Left hindlimb (tissue), 1 donor: ENCODE measurements around the gene PLCD1.
"Not testable (repeated sequence)": the region's sequence is repeated elsewhere in the genome, so short reads cannot be mapped to it uniquely, and the experiment has no call there.

Experiments used
- DNase-seq: peaks from one replicate; pipeline ENCODE4 v3.0.0-alpha.2; 2018

Gene PLCD1

DNA sequence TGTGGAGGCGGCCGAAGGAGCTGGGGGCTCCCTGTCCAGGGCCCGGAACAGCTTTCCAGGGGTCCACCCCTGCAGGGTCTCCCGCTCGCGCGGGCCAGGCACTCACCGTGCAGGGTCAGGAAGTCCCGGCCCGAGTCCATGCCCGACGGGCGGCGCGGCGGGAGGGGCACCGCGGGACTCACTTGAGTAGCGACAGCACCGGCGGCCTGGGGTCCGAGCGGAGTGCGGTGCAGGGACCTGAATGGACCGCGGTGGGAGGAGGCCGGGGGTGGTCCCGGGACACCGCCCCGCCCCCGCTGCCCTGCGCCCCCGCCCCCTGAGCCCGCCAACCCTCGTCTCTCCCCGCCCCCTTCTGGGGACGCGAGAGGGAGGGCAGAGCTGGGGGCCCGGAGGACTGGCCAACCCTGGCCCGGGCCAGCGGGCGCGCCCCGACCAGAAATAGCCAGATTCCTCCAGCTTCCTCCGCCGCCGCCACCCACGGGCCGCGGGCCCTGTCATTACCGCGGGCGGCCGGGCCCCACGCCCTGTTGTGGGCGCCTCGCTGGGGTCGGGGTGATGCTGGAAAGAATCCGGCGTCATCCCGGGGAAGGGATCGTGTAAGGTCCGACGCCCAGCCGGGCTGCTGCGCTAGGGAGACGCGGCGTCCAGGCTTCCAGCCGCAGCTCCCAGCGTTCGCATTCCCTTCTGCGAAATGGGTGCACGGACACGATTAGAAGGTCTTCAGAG is at the start of gene PLCD1:
PLCD1 (minus strand) TSS at position 243 of the 726 bp plus-strand sequence; CDS start at position 140, 103 bp downstream.
- DNase-seq = peak; percentile 91

DNA sequence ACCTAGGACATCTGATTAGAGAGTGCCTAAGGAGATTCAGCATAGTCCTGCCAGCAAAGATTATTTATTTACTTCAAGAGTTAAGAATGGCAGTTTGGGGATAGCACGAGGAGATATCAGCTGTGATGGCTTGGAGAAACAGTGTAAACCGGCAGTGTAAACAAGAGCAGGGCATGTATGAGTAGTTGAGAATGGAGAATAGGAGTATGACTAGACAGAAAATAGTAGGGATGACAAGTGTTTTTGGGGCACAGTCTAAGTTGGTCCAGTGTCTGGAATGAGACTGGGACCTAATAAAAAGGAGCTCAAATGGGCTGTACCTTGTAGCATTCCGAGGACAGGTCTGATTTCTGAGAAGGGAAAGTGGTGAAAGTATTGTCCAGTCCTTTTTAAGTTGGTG is 47.6 kb upstream of the PLCD1 start:
- DNase-seq = not testable (repeated sequence)

DNA sequence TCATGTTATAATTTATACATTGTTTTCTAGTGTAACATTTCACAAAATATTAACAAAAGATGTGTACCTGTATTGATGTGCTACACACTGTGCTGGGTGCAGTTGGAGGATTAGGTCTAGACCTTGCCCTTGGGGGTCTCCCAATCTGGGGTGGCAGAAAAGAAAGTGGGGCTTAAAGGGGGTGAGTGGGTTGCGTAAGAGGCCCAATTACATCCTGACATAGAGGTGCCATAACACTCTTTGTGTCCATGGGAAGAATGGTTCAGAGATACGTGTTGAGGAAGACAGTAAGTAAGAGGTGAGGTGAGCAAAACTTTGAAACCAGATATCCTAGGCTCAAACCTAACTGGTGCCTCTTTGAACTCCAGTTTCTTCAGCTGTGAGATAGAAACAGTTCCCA is 40.6 kb upstream of the PLCD1 start:
- no peak for DNase-seq

DNA sequence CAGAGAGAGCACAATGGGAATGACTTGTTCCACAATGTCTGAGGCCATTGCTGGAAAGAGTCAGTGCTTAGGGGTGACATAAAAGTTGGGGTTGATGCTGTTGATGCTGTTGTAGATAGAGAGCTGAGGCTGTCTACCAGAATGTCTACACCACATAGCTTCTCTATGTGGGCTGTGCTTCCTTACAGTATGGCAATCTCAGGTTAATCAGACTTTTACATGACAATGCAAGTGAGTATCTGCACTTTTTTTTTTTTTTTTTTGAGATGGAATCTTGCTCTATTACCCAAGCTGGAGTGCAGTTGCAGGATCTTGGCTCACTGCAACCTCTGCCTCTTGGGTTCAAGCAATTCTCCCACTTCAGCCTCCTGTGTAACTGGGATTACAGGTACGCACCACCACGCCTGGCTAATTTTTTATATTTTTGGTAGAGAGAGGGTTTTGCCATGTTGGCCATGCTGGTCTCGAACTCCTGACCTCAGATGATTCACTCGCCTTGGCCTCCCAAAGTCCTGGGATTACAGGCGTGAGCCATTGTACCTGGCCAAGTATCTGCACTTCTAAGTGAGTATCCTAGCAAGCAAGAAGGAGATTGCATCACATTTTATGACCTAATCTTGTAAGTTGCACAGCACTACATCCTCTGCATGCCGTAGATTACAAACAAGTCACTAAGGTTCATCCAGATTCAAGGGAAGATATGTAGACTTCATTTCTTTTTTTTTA is 38.2 kb upstream of the PLCD1 start:
- DNase-seq = no peak

DNA sequence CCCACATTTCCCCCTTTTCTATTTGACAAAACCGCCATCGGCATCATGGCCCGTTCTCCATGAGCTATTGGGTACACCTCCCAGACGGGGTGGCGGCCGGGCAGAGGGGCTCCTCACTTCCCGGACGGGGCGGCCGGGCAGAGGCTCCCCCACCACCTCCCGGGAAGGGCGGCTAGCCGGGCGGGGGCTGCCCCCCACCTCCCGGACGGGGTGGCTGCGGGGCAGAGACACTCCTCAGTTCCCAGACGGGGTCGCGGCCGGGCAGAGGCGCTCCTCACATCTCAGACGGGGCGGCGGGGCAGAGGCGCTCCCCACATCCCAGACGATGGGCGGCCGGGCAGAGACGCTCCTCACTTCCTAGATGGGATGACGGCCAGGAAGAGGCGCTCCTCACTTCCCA is 35.0 kb upstream of the PLCD1 start:
- DNase-seq = not testable (repeated sequence)

DNA sequence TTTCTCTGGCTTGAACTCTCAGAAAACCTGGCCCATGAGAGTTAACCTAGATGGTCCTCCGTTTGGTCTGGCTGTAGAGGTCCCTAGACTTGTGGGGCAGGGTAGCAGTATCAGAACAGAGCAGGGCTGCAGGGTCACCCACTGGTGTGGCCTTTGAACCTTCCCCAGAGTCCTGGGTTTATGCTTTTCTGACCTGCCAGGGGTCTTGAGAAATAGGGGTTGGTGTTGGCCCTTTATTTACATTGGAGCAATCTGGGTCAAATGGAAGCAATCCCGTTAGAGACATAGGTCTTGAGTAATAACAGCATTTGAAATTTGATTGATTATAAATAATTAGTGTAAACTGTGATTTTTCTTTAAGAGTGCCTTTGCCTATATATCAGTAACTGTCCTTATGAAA is 33.4 kb upstream of the PLCD1 start:
- no peak for DNase-seq

DNA sequence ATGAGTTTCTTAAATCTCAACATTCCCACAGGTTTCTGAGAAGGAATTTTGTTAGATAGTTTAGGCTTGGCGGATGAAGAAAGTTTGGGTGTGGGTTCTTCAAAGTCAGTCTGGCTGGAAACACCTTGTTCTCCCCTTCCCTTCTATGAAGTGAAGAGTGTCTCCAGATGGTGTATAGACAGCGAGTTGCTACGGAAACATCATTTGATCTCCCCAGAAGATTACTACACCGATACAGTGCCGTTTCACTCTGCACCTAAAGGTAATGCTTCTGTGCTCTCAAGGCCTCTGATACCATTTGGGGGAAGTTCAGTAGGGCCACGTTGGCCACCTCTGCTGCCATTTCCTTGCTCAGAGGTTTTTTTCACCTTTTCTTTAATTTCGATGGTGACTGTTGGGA is 30.1 kb upstream of the PLCD1 start:
- no peak for DNase-seq

DNA sequence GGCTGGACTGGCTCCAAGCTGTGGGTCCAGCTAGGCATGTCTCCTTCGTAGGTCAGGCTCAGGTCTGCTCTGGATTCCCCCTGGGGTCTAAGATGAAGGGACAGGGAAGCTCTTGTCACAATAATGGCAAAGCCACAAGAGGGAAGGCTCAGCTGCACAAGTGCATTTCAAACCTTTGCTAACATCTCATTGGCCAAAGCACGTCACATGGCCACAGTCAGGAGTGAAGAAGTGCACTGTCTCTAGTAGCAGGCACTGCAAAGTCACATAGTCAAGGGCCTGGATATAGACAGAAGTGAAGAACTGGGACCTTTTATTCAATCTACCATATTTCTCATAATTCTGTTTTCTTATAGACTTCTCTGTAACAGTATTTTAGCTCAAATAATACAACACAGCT is 29.7 kb upstream of the PLCD1 start:
- DNase-seq = no peak

DNA sequence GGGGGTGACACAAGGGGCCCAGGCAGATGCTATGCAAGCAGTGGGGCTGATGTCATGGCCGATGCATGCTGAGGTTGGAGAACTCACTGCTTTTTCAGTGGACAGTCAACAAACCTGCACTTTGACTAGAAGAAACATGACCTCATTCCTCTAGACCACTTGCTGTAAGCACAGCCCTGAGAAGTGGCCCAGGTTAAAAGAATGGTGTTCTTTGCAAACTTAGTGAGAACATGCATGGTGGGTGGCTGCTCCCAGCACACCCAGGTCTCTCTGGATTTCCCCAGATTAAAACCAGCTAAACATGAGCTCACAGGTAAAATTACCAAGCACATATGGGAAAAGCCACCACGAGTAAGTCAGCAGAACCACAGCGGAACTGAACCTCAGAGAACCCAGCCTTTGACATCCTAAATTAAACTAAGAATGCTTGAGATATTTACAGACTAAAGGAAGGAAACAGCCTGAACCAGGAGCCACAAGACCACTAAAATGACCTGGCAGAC is 25.1 kb upstream of the PLCD1 start:
- no peak for DNase-seq

DNA sequence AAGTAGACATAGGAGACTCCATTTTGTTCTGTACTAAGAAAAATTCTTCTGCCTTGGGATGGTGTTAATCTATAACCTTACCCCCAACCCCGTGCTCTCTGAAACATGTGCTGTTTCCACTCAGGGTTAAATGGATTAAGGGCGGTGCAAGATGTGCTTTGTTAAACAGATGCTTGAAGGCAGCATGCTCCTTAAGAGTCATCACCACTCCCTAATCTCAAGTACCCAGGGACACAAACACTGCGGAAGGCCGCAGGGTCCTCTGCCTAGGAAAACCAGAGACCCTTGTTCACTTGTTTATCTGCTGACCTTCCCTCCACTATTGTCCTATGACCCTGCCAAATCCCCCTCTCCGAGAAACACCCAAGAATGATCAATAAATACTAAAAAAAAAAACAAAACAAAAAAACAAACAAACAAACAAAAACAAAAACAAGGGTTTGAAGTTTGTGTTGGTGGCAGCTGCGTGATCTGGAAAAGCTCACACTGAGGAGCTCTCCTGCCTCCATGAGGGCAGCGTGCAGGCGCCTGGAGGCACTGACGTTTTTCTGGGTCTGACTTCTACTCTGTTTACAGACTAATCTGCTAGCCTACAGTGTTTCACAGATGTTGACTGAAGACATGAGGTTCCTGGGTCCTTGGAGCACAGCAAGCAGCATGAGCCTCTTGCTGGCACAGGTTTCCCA is 24.5 kb upstream of the PLCD1 start:
- DNase-seq = not testable (repeated sequence)

DNA sequence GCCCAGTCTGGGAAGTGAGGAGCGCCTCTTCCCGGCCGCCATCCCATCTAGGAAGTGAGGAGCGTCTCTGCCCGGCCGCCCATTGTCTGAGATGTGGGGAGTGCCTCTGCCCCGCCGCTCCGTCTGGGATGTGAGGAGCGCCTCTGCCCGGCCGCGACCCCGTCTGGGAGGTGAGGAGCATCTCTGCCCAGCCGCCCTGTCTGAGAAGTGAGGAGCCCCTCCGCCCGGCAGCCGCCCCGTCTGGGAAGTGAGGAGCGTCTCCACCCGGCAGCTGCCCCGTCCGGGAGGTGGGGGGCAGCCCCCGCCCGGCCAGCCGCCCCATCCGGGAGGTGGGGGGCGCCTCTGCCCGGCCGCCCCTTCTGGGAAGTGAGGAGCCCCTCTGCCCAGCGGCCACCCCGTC is 23.8 kb upstream of the PLCD1 start:
- DNase-seq = not testable (repeated sequence)

DNA sequence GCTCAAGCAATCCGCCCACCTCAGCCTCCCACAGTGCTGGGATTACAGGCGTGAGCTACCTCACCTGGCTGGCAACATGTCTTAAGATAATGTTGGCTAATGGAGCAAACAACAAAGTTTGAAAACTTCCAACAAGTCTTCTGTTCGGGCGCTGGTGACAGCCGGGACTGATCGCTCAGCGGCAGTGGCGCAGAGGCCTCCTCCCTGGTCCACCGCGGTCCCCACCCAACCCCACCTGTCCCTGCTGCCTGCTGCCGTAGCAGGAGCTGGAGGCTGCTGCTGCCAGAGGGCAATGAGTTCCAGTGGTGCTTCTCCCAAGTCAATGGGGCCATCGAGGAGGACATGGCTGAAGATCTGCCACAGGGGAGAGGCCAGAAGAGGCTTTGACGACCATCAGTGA is 21.7 kb upstream of the PLCD1 start:
- no peak for DNase-seq

DNA sequence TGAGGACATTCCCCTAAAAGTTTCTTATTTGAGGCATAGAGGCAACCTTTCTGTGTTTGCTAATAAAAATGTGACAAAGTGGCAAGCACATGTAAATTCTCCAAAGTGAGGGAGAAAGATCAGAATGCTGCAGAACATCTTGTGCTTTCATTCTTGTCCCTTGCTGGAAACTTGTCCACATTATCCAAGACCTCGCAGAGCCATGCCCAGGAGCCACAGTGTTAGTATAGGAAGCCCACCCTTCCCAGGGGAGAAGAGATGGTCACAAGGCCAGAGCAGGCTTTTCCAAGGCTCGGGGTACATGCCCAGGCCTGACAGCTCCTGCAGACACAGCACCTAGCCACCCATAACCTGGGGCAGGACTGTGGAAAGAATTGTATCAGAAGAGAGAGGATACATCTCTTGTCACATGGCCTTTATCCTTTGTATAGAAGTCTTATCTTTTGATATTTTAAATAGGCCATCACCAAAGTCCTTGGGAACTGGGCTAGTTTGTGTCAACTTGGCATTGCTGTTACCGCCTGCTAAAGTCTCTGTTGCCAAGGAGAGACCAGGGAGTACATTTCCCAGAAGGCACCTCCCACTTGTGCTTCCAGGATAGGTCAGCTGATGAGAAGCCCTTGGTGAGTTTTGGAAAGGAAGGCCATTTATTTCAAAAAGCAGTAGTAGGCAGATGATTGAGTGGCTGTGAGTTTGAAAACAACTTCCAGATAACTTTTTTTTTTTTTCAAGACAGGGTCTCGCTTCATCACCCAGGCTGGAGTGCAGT is 20.1 kb upstream of the PLCD1 start:
- no peak for DNase-seq

DNA sequence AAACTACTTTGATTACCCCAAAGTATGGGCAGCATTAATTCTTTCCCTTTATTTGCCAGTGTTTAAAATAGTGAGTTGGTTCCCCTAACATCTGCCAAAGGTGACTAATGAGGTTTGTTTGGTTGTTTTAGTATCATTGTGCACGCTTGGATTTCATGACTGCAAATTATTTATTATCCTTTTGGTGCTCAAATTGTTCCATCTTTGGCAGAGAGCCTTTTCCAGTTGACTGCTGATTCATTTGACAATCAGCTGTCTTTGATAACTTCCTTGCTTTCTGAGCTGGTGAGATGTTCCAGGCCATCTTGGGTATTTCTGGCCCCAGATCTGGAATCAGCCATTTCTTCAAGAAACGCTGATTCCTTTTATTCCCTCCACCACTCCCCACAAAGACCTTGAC is 18.5 kb upstream of the PLCD1 start:
- DNase-seq = no peak

DNA sequence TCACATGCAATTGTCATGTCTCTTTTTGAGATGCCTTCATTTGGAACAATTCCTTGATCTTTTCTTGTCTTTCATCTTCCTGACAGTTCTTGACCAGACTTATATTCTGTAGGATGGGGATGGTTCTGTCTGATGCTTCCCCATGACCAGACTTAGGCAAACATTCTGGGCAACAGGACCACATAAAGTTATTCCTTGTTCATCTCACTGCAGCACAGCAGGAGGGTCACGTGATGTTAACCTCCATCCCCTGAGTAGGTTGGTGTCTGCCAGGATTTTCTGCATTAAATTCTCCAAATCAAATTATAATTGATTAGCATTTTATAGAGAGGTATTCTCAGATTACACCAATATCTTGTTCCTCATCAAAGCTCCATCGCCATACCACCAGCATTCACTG is 17.4 kb upstream of the PLCD1 start:
- DNase-seq = no peak

DNA sequence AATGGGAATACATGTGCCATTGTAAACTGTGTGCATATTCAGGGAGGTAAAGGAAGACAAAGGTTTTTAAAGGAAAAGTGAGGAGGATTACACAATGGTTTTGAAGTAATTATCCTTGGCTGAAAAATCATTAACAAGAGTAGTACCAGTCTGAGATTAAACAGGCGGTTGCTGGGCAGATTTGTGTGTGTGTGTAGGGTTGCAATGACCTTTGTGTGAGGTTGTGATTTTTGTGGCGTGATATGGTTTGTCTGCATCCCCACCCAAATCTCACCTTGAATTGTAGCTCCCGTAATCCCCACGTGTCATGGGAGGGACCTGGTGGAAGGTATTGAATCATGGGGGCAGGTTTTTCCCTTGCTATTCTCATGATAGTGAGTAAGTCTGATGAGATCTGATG is 16.6 kb upstream of the PLCD1 start:
- no peak for DNase-seq

DNA sequence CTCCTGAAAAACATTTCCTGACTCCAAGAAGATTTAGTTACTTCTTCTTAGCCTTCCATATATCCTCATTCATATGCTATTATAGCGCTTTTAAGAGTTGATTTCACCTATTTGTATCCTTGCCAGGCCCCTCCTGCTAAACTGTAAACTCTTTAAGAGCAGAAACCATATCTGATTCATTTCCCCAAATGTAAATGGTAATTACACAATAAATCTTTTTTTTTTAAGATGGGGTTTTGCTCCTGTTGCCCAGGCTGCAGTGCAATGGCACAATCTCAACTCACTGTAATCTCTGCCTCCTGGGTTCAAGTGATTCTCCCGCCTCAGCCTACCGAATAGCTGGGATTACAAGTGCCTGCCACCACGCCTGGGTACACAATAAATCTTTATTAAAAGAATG is 14.0 kb upstream of the PLCD1 start:
- no peak for DNase-seq

DNA sequence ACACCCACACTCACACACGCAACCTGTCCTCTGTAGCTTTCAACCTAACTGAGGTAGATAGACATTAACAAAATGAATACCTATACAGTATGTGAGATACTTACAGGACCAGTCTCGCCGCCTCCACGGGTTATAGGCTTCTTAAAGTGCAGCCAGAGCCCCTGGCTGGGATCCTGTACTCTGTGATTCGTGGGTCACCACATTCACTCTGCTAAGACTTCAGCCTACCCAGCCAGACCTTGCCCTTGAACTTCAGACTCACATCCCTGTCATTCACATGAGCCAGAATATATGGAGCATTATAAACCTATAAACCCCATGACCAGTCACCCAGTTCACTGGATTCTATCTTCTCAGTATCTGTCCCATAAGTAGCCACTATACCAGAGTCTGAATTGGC is 11.0 kb upstream of the PLCD1 start:
- DNase-seq = no peak

DNA sequence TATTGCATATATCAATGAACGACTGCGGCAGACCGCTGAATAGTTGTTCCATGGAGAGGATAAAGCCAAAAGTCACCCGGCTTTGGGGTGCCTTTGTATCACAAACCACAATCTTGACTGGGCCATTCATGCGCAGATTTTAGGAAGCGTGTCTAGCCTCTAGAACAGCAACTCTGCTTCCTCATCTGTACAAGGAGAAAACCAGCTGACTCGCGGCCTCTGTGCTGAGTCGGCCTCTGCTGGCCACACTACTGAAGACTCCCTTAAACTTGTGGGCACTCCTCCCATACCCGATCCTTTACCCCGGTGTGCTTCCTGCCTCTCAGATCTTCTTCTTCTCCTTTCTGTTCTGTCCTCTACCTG is 10.4 kb upstream of the PLCD1 start:
- DNase-seq = no peak

DNA sequence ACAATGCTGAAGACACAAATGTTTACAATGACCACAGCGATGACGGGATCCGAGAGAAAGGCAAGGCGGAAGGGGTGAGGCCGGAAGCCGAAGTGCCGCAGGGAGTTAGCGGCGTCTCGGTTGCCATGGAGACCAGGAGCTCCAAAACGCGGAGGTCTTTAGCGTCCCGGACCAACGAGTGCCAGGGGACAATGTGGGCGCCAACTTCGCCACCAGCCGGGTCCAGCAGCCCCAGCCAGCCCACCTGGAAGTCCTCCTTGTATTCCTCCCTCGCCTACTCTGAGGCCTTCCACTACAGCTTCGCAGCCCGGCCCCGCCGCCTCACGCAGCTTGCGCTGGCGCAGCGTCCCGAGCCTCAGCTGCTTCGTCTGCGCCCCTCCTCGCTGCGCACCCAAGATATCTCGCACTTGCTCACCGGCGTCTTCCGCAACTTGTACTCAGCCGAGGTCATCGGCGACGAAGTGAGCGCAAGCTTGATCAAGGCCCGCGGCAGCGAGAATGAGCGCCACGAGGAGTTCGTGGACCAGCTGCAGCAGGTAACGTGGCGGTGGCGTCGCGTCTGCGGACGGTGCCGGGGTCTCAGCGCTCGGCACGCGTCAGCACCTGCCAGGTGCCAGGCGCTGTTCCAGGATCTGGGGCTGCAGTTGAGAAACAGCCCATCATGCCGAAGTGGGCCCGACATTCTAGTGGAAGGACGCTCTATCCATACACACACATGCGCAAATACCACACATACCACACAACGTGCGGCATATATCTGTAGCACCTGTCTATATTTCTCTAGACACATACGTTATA is 9.9 kb upstream of the PLCD1 start, which contains the start of gene DLEC1:
DLEC1 (plus strand) TSS at position 108 of the 798 bp plus-strand sequence; CDS start at position 126, 18 bp downstream.
- no peak for DNase-seq

DNA sequence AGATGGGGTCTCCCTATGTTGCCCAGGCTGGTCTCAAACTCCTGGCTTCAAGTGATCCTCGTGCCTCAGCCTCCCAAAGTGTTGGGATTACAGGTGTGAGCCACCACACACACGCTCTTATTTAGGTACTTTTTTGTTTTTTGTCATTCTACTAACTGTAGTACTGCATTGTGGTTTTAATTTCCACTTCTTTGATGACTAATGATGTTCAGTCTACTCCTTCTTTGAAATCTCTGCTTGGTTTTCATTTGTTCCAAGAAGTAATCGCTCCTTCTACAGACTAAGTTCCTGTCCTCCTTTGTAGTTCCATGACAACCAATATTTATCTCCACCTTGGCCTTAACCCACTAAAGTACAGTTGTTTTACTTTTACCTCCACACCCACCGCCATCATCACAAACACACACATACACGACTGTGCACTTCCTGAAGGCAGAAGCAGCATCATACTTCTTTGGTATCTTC is 9.0 kb upstream of the PLCD1 start:
- no peak for DNase-seq

DNA sequence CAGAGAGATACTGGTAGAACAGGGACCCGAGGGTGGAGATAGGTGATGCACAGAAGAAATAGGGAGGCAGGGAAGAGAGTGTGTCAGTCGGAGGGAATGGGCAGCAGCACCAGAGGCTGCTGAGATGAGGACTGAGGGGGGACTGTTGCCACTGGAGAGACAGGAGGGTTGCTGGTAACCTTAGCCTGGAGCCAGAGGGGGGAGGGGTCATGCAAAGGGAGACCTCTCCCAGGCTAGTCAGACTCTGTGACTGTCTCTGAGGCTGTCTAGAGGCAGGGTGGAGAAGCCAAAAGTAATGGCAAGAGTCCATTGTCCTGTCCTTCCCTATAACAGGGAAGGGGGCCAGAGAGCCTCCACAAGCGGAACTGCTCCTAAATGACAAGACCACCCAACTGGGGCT is 7.5 kb upstream of the PLCD1 start:
- no peak for DNase-seq
